Measurements from ENCODE around the gene COX20. TPM values are rescaled to one million over a fixed set of nuclear protein-coding genes. Genes with fewer than 3 reads are reported as not detected.

COX20 gene
- total and polyA plus RNA-seq, 2 donors (not counting 1 experiment from before 2014, with no cell fraction given): 22.8 to 51.5 TPM

- no peak overlapping the region for H3K27ac ChIP-seq (ENCODE audit: insufficient read depth, low read length)
- H3K27me3 ChIP-seq (ENCODE audit: control insufficient read depth, insufficient read depth, low read length): no peaks in the 10 kb centered on the region
- no peak overlapping the region for H2AFZ ChIP-seq (ENCODE audit: low read length)
- TF ChIP-seq EZH2 (IDR thresholded peaks at IDR 0.05; ENCODE audit: low read length, missing control alignments): no peak
- TF ChIP-seq, protein P1, sequence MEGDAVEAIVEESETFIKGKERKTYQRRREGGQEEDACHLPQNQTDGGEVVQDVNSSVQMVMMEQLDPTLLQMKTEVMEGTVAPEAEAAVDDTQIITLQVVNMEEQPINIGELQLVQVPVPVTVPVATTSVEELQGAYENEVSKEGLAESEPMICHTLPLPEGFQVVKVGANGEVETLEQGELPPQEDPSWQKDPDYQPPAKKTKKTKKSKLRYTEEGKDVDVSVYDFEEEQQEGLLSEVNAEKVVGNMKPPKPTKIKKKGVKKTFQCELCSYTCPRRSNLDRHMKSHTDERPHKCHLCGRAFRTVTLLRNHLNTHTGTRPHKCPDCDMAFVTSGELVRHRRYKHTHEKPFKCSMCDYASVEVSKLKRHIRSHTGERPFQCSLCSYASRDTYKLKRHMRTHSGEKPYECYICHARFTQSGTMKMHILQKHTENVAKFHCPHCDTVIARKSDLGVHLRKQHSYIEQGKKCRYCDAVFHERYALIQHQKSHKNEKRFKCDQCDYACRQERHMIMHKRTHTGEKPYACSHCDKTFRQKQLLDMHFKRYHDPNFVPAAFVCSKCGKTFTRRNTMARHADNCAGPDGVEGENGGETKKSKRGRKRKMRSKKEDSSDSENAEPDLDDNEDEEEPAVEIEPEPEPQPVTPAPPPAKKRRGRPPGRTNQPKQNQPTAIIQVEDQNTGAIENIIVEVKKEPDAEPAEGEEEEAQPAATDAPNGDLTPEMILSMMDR (conservative IDR thresholded peaks at IDR 0.05 in 1 of 2, IDR thresholded peaks at IDR 0.05 in 1 of 2; ENCODE audit: low read depth in 1 of 2, low read length in 2 of 2): no peak
- H4K20me1 ChIP-seq (ENCODE audit: control insufficient read depth, extremely low read depth, insufficient read depth, low read length): no peaks in the 10 kb centered on the region
- no peak overlapping the region for H3K4me3 ChIP-seq (replicated peaks in 1 of 4; ENCODE audit: control extremely low read depth in 1 of 4, insufficient read depth in 1 of 4, low read depth in 3 of 4, low read length in 4 of 4)
- no peaks in the 10 kb centered on the region for H3K79me2 ChIP-seq (ENCODE audit: control insufficient read depth, insufficient read depth, low read length)
- no peak overlapping the region for H3K9ac ChIP-seq (ENCODE audit: insufficient read depth, low read length)
- no peaks in the 10 kb centered on the region for H3K36me3 ChIP-seq (ENCODE audit: control insufficient read depth, insufficient read depth, low read length)
- H3K9me3 ChIP-seq (ENCODE audit: control insufficient read depth, insufficient read depth, low read depth, low read length): no peaks in the 10 kb centered on the region
- no peaks in the 10 kb centered on the region for H3K4me1 ChIP-seq (ENCODE audit: control insufficient read depth, extremely low read depth, insufficient read depth, low read length)
- DNase-seq (ENCODE audit: low read depth in 2 of 2): no peak
- H3K4me2 ChIP-seq (ENCODE audit: extremely low read depth, insufficient read depth, low read length): no peak overlapping the region
Observed at GRCh38 chr1:244817415-244817894, 18.0 kb upstream of the COX20 start.

GRCh38 chr1:244820131-244820530 is 15.3 kb upstream of the COX20 start:
- Histone ChIP-seq H4K20me1 (ENCODE audit: control insufficient read depth, extremely low read depth, insufficient read depth, low read length) (no peaks in the 10 kb centered on the region), H2AFZ (ENCODE audit: low read length) (no peak overlapping the region), H3K4me3 (replicated peaks in 1 of 4; ENCODE audit: control extremely low read depth in 1 of 4, insufficient read depth in 1 of 4, low read depth in 3 of 4, low read length in 4 of 4) (no peak overlapping the region), H3K27me3 (ENCODE audit: control insufficient read depth, insufficient read depth, low read length) (no peaks in the 10 kb centered on the region), H3K9ac (ENCODE audit: insufficient read depth, low read length) (no peak overlapping the region), H3K9me3 (ENCODE audit: control insufficient read depth, insufficient read depth, low read depth, low read length) (no peaks in the 10 kb centered on the region), H3K36me3 (ENCODE audit: control insufficient read depth, insufficient read depth, low read length) (no peaks in the 10 kb centered on the region), H3K27ac (ENCODE audit: insufficient read depth, low read length) (no peak overlapping the region), H3K4me2 (ENCODE audit: extremely low read depth, insufficient read depth, low read length) (no peak overlapping the region), H3K79me2 (ENCODE audit: control insufficient read depth, insufficient read depth, low read length) (no peaks in the 10 kb centered on the region), H3K4me1 (ENCODE audit: control insufficient read depth, extremely low read depth, insufficient read depth, low read length) (no peaks in the 10 kb centered on the region)
- DNase-seq (ENCODE audit: low read depth in 2 of 2): peak in 1 of 2 donors; percentile 30
- no peak for TF ChIP-seq EZH2 (IDR thresholded peaks at IDR 0.05; ENCODE audit: low read length, missing control alignments)
- TF ChIP-seq, protein P1 (conservative IDR thresholded peaks at IDR 0.05 in 1 of 2, IDR thresholded peaks at IDR 0.05 in 1 of 2; ENCODE audit: low read depth in 1 of 2, low read length in 2 of 2): no peak

- Histone ChIP-seq H3K36me3 (ENCODE audit: control insufficient read depth, insufficient read depth, low read length) (no peaks in the 10 kb centered on the region), H4K20me1 (ENCODE audit: control insufficient read depth, extremely low read depth, insufficient read depth, low read length) (no peaks in the 10 kb centered on the region), H2AFZ (ENCODE audit: low read length) (no peak overlapping the region)
Observed at GRCh38 chr1:244821134-244821533, 14.3 kb upstream of the COX20 start.

More at GRCh38 chr1:244821134-244821533, 14.3 kb upstream of the COX20 start:
- TF ChIP-seq EZH2 (IDR thresholded peaks at IDR 0.05; ENCODE audit: low read length, missing control alignments): no peak
- TF ChIP-seq, protein P1 (conservative IDR thresholded peaks at IDR 0.05 in 1 of 2, IDR thresholded peaks at IDR 0.05 in 1 of 2; ENCODE audit: low read depth in 1 of 2, low read length in 2 of 2): no peak
- Histone ChIP-seq H3K4me3 (replicated peaks in 1 of 4; ENCODE audit: control extremely low read depth in 1 of 4, insufficient read depth in 1 of 4, low read depth in 3 of 4, low read length in 4 of 4) (no peak overlapping the region), H3K27ac (ENCODE audit: insufficient read depth, low read length) (no peak overlapping the region), H3K79me2 (ENCODE audit: control insufficient read depth, insufficient read depth, low read length) (no peaks in the 10 kb centered on the region), H3K4me2 (ENCODE audit: extremely low read depth, insufficient read depth, low read length) (no peak overlapping the region), H3K4me1 (ENCODE audit: control insufficient read depth, extremely low read depth, insufficient read depth, low read length) (no peaks in the 10 kb centered on the region), H3K27me3 (ENCODE audit: control insufficient read depth, insufficient read depth, low read length) (no peaks in the 10 kb centered on the region), H3K9ac (ENCODE audit: insufficient read depth, low read length) (no peak overlapping the region), H3K9me3 (ENCODE audit: control insufficient read depth, insufficient read depth, low read depth, low read length) (no peaks in the 10 kb centered on the region)
- peak in 1 of 2 donors; percentile 25 for DNase-seq (ENCODE audit: low read depth in 2 of 2)

All from fibroblast of lung (primary cell).